NCI-H146 treated with DMSO at 0.1 percent for 48 hours (cell line): ENCODE results near the gene GRAMD1A.
A peak's percentile ranks its signal among the peaks of the same experiment; 100 is the strongest.
"Not testable (repeated sequence)": the region's sequence is repeated elsewhere in the genome, so short reads cannot be mapped to it uniquely, and the experiment has no call there.

Experiments used
- DNase-seq: peaks from one replicate; lab custom pipeline; 2025; ENCODE audit not compliant: unreplicated experiment; lab: John Stamatoyannopoulos, UW

Gene GRAMD1A

GRCh38 chr19:35034588-35035382 lies 34.7 kb downstream of the GRAMD1A start:
- no peak for DNase-seq

GRCh38 chr19:35037716-35038622 lies 37.8 kb downstream of the GRAMD1A start:
- no peak for DNase-seq

- no peak for DNase-seq
These were observed 38.7 kb downstream of the GRAMD1A start for GRCh38 chr19:35038623-35039512.

- DNase-seq, result no peak
These were observed 40.0 kb downstream of the GRAMD1A start for GRCh38 chr19:35039881-35040825.

- DNase-seq, result no peak
These were observed 40.9 kb downstream of the GRAMD1A start for GRCh38 chr19:35040826-35041547.

- no peak for DNase-seq
These were observed 41.5 kb downstream of the GRAMD1A start, which contains the start of gene HPN for GRCh38 chr19:35041548-35042055. Gene HPN (plus strand): TSS chr19:35041721. CDS start chr19:35042507, 786 bp downstream.

GRCh38 chr19:35042056-35042730 lies 42.1 kb downstream of the GRAMD1A start:
- no peak for DNase-seq

GRCh38 chr19:35042954-35043604 lies 43.0 kb downstream of the GRAMD1A start:
- no peak for DNase-seq

- no peak for DNase-seq
These were observed 43.8 kb downstream of the GRAMD1A start for GRCh38 chr19:35043906-35044305.

GRCh38 chr19:35044317-35045117 lies 44.4 kb downstream of the GRAMD1A start:
- peak; percentile 3 for DNase-seq

- no peak for DNase-seq
These were observed 45.7 kb downstream of the GRAMD1A start for GRCh38 chr19:35045667-35046300.

- no peak for DNase-seq
These were observed 46.3 kb downstream of the GRAMD1A start for GRCh38 chr19:35046461-35046860.

- DNase-seq, result peak; percentile 77
These were observed 48.8 kb downstream of the GRAMD1A start for GRCh38 chr19:35048911-35049411.

GRCh38 chr19:35049456-35049855 lies 49.3 kb downstream of the GRAMD1A start:
- no peak for DNase-seq

- not testable (repeated sequence) for DNase-seq
These were observed 50.5 kb downstream of the GRAMD1A start for GRCh38 chr19:35050662-35051061.

- DNase-seq, result not testable (repeated sequence)
These were observed 51.1 kb downstream of the GRAMD1A start for GRCh38 chr19:35051268-35051667.
